ENCODE measurements around the gene DPF3.

DPF3 gene

GRCh38 chr14:72666610-72667009 lies 227.3 kb downstream of the DPF3 start:
- WGBS, 2 donors (ENCODE audit: extremely low coverage in 2 of 2, insufficient read length in 2 of 2, insufficient replicate concordance in 1 of 2): no CpG with 5 or more reads among the region's 1 CpG

DNA sequence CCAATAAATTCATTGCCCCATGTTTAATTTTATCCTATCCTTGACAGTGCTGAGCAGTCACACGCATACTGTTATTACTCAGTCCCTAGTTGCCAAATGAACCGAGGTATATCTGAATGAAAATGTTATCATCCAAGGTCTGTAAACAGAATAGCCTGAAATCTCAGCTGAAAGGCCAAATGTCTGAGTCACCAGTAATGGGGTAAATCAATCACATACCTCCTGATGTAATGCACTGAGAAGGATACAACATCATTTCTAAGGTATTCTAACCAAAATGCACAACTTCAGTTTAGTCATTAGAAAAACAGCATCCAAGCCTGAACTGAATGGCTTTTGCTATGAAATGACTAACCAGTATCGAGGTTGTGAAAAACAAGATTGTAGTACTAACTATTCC lies 228.6 kb downstream of the DPF3 start:
- H4K91ac ChIP-seq (ENCODE audit: low read depth, low read length, poor library complexity): no peak overlapping the region
- no peaks in the 10 kb centered on the region for H3K79me1 ChIP-seq (ENCODE audit: low read depth, low read length)
- no peak overlapping the region for H2BK15ac ChIP-seq (ENCODE audit: low read length)
- no peak overlapping the region for H2BK12ac ChIP-seq (ENCODE audit: low read length)
- no peak overlapping the region for H3K9ac ChIP-seq (ENCODE audit: low read depth, low read length, poor library complexity)
- no peak overlapping the region for H3K4me3 ChIP-seq (ENCODE audit: low read length in 2 of 2)
- H3K4me1 ChIP-seq (ENCODE audit: control insufficient read depth in 2 of 2, insufficient read depth in 1 of 2, low read depth in 1 of 2, low read length in 2 of 2): peaks cover 0 to 8% of the 10 kb centered on the region in 2 donors
- no peak overlapping the region for H3K18ac ChIP-seq (ENCODE audit: low read length)
- H3K27me3 ChIP-seq (ENCODE audit: control insufficient read depth in 3 of 3, insufficient read depth in 3 of 3, low read depth in 1 of 3, low read length in 3 of 3): no peaks in the 10 kb centered on the region
- H2AK5ac ChIP-seq (ENCODE audit: low read depth, low read length): no peak overlapping the region
- WGBS, 2 donors (ENCODE audit: extremely low coverage in 2 of 2, insufficient read length in 2 of 2, insufficient replicate concordance in 1 of 2): no CpG with 5 or more reads among the region's 3 CpGs
- H3K27ac ChIP-seq (replicated peaks; ENCODE audit: low read length): no peak overlapping the region
- H2BK5ac ChIP-seq (ENCODE audit: low read length): no peak overlapping the region
- H3K9me3 ChIP-seq (replicated peaks in 1 of 2; ENCODE audit: control insufficient read depth in 2 of 2, insufficient read depth in 1 of 2, low read depth in 1 of 2, low read length in 2 of 2): no peaks in the 10 kb centered on the region
- no peak overlapping the region for H3K23ac ChIP-seq (ENCODE audit: low read depth, low read length, poor library complexity)
- DNase-seq (ENCODE audit: low spot score): no peak
- H2AFZ ChIP-seq (ENCODE audit: low read length): no peak overlapping the region
- no peak overlapping the region for H3K4ac ChIP-seq (ENCODE audit: low read length)
- no peaks in the 10 kb centered on the region for H3K36me3 ChIP-seq (replicated peaks in 1 of 2; ENCODE audit: control insufficient read depth in 2 of 2, insufficient read depth in 2 of 2, low read length in 2 of 2)
- H3K4me2 ChIP-seq (ENCODE audit: insufficient read depth, low read length, poor library complexity, severe bottlenecking): no peak overlapping the region
- H3K14ac ChIP-seq (ENCODE audit: low read length): no peak overlapping the region
- H2BK120ac ChIP-seq (ENCODE audit: low read depth, low read length): no peak overlapping the region
- H4K8ac ChIP-seq (ENCODE audit: low read depth, low read length): no peak overlapping the region

More at GRCh38 chr14:72666610-72667009, 227.3 kb downstream of the DPF3 start:
- Histone ChIP-seq H3K9me3 (replicated peaks in 1 of 2; ENCODE audit: control insufficient read depth in 2 of 2, insufficient read depth in 1 of 2, low read depth in 1 of 2, low read length in 2 of 2) (no peaks in the 10 kb centered on the region), H2BK15ac (ENCODE audit: low read length) (no peak overlapping the region), H3K4me3 (ENCODE audit: low read length in 2 of 2) (no peak overlapping the region), H3K14ac (ENCODE audit: low read length) (no peak overlapping the region), H2AFZ (ENCODE audit: low read length) (no peak overlapping the region), H3K4me2 (ENCODE audit: insufficient read depth, low read length, poor library complexity, severe bottlenecking) (no peak overlapping the region), H3K36me3 (replicated peaks in 1 of 2; ENCODE audit: control insufficient read depth in 2 of 2, insufficient read depth in 2 of 2, low read length in 2 of 2) (no peaks in the 10 kb centered on the region), H2BK5ac (ENCODE audit: low read length) (no peak overlapping the region), H2AK5ac (ENCODE audit: low read depth, low read length) (no peak overlapping the region), H3K9ac (ENCODE audit: low read depth, low read length, poor library complexity) (no peak overlapping the region), H2BK12ac (ENCODE audit: low read length) (no peak overlapping the region), H4K91ac (ENCODE audit: low read depth, low read length, poor library complexity) (no peak overlapping the region), H3K27ac (replicated peaks; ENCODE audit: low read length) (no peak overlapping the region), H2BK120ac (ENCODE audit: low read depth, low read length) (no peak overlapping the region), H3K79me1 (ENCODE audit: low read depth, low read length) (no peaks in the 10 kb centered on the region), H4K8ac (ENCODE audit: low read depth, low read length) (no peak overlapping the region), H3K23ac (ENCODE audit: low read depth, low read length, poor library complexity) (no peak overlapping the region), H3K18ac (ENCODE audit: low read length) (no peak overlapping the region), H3K4me1 (ENCODE audit: control insufficient read depth in 2 of 2, insufficient read depth in 1 of 2, low read depth in 1 of 2, low read length in 2 of 2) (peaks cover 0 to 8% of the 10 kb centered on the region in 2 donors), H3K4ac (ENCODE audit: low read length) (no peak overlapping the region), H3K27me3 (ENCODE audit: control insufficient read depth in 3 of 3, insufficient read depth in 3 of 3, low read depth in 1 of 3, low read length in 3 of 3) (no peaks in the 10 kb centered on the region)
- no peak for DNase-seq (ENCODE audit: low spot score)

DNA sequence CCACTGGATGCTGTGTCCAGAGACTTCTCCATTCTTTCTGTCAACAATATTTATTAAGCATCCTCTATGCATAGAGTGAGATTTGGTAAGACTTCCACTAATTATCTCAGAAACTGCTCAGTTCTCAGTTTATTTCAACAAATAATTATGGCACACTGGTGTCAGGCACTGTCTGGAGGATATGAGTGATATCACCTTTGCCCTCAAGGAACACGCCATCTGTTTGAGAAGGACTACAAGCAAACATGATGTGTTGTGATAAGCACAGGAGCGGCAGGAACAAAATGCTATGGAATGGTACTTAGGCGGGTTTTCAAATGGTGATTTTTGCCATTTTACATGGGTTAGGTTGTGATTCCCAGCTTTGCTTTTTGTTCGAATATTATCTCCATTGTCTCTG lies 229.2 kb downstream of the DPF3 start:
- H3K79me1 ChIP-seq (ENCODE audit: low read depth, low read length): no peaks in the 10 kb centered on the region
- H3K23ac ChIP-seq (ENCODE audit: low read depth, low read length, poor library complexity): no peak overlapping the region
- no peaks in the 10 kb centered on the region for H3K27me3 ChIP-seq (ENCODE audit: control insufficient read depth in 3 of 3, insufficient read depth in 3 of 3, low read depth in 1 of 3, low read length in 3 of 3)
- no peaks in the 10 kb centered on the region for H3K9me3 ChIP-seq (replicated peaks in 1 of 2; ENCODE audit: control insufficient read depth in 2 of 2, insufficient read depth in 1 of 2, low read depth in 1 of 2, low read length in 2 of 2)
- no peak overlapping the region for H3K9ac ChIP-seq (ENCODE audit: low read depth, low read length, poor library complexity)
- no peak overlapping the region for H4K8ac ChIP-seq (ENCODE audit: low read depth, low read length)
- H3K4ac ChIP-seq (ENCODE audit: low read length): no peak overlapping the region
- no peak overlapping the region for H2AK5ac ChIP-seq (ENCODE audit: low read depth, low read length)
- H2BK12ac ChIP-seq (ENCODE audit: low read length): no peak overlapping the region
- no CpG with 5 or more reads among the region's 4 CpGs for WGBS, 2 donors (ENCODE audit: extremely low coverage in 2 of 2, insufficient read length in 2 of 2, insufficient replicate concordance in 1 of 2)
- H3K27ac ChIP-seq (replicated peaks; ENCODE audit: low read length): no peak overlapping the region
- H3K4me2 ChIP-seq (ENCODE audit: insufficient read depth, low read length, poor library complexity, severe bottlenecking): no peak overlapping the region
- H3K4me1 ChIP-seq (ENCODE audit: control insufficient read depth in 2 of 2, insufficient read depth in 1 of 2, low read depth in 1 of 2, low read length in 2 of 2): peaks cover 0 to 8% of the 10 kb centered on the region in 2 donors
- H2AFZ ChIP-seq (ENCODE audit: low read length): no peak overlapping the region
- no peak overlapping the region for H2BK120ac ChIP-seq (ENCODE audit: low read depth, low read length)
- H3K14ac ChIP-seq (ENCODE audit: low read length): no peak overlapping the region
- no peak overlapping the region for H3K18ac ChIP-seq (ENCODE audit: low read length)
- H4K91ac ChIP-seq (ENCODE audit: low read depth, low read length, poor library complexity): no peak overlapping the region
- H3K36me3 ChIP-seq (replicated peaks in 1 of 2; ENCODE audit: control insufficient read depth in 2 of 2, insufficient read depth in 2 of 2, low read length in 2 of 2): no peaks in the 10 kb centered on the region
- no peak overlapping the region for H2BK5ac ChIP-seq (ENCODE audit: low read length)
- no peak for DNase-seq (ENCODE audit: low spot score)
- H2BK15ac ChIP-seq (ENCODE audit: low read length): no peak overlapping the region
- no peak overlapping the region for H3K4me3 ChIP-seq (ENCODE audit: low read length in 2 of 2)

DNA sequence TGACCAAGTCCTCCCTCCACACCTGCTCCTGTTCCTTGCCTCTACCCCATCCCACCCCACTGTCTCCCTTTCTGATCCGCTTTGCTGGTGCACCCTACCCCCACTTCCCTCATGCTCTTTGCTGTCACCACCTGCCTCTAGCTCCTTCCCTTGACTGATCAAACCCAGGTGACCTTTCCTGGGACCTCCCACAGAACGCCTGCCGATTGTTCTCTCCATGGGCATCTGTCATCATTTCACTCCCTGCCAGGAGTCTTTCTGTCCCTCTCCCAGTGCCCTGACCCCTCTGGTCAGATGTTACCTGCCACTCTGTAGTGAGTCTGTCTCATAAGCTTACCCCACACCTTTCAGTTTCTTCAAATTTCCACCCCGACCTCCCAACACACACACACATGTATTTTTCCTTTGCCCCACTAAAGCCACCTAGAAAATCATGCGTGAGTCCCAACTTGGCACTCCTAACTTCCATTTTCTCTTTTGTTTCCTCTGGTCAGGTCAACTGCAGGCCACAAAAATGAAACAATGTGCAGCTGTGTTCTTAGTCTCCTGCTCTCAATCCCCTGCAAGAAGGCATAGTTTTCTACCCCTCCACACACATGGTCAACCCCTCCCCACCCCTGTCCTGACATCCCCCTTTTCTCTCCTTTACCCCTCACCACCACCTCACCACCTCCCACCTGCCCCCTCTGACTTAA lies 229.8 kb downstream of the DPF3 start:
- Histone ChIP-seq H4K8ac (ENCODE audit: low read depth, low read length) (no peak overlapping the region), H3K36me3 (replicated peaks in 1 of 2; ENCODE audit: control insufficient read depth in 2 of 2, insufficient read depth in 2 of 2, low read length in 2 of 2) (no peaks in the 10 kb centered on the region), H3K27ac (replicated peaks; ENCODE audit: low read length) (no peak overlapping the region), H3K9ac (ENCODE audit: low read depth, low read length, poor library complexity) (no peak overlapping the region), H3K14ac (ENCODE audit: low read length) (no peak overlapping the region), H3K79me1 (ENCODE audit: low read depth, low read length) (no peaks in the 10 kb centered on the region), H3K9me3 (replicated peaks in 1 of 2; ENCODE audit: control insufficient read depth in 2 of 2, insufficient read depth in 1 of 2, low read depth in 1 of 2, low read length in 2 of 2) (no peaks in the 10 kb centered on the region), H4K91ac (ENCODE audit: low read depth, low read length, poor library complexity) (no peak overlapping the region), H2BK5ac (ENCODE audit: low read length) (no peak overlapping the region), H2BK15ac (ENCODE audit: low read length) (no peak overlapping the region), H3K18ac (ENCODE audit: low read length) (no peak overlapping the region), H3K23ac (ENCODE audit: low read depth, low read length, poor library complexity) (no peak overlapping the region), H3K4me3 (ENCODE audit: low read length in 2 of 2) (no peak overlapping the region), H3K4me1 (ENCODE audit: control insufficient read depth in 2 of 2, insufficient read depth in 1 of 2, low read depth in 1 of 2, low read length in 2 of 2) (peaks cover 0 to 8% of the 10 kb centered on the region in 2 donors), H2AFZ (ENCODE audit: low read length) (no peak overlapping the region), H2AK5ac (ENCODE audit: low read depth, low read length) (no peak overlapping the region), H2BK12ac (ENCODE audit: low read length) (no peak overlapping the region), H3K4me2 (ENCODE audit: insufficient read depth, low read length, poor library complexity, severe bottlenecking) (no peak overlapping the region), H3K27me3 (ENCODE audit: control insufficient read depth in 3 of 3, insufficient read depth in 3 of 3, low read depth in 1 of 3, low read length in 3 of 3) (no peaks in the 10 kb centered on the region), H2BK120ac (ENCODE audit: low read depth, low read length) (no peak overlapping the region), H3K4ac (ENCODE audit: low read length) (no peak overlapping the region)
- 100% methylated on average over 1 of the region's 5 CpGs; no CpG with 5 or more reads in 1 of the 2 donors for WGBS, 2 donors (ENCODE audit: extremely low coverage in 2 of 2, insufficient read length in 2 of 2, insufficient replicate concordance in 1 of 2)
- DNase-seq (ENCODE audit: low spot score): no peak

Measured in neuronal stem cell (in vitro differentiated cells).